ENCODE measurements around the gene MSMO1.

Gene MSMO1

DNA sequence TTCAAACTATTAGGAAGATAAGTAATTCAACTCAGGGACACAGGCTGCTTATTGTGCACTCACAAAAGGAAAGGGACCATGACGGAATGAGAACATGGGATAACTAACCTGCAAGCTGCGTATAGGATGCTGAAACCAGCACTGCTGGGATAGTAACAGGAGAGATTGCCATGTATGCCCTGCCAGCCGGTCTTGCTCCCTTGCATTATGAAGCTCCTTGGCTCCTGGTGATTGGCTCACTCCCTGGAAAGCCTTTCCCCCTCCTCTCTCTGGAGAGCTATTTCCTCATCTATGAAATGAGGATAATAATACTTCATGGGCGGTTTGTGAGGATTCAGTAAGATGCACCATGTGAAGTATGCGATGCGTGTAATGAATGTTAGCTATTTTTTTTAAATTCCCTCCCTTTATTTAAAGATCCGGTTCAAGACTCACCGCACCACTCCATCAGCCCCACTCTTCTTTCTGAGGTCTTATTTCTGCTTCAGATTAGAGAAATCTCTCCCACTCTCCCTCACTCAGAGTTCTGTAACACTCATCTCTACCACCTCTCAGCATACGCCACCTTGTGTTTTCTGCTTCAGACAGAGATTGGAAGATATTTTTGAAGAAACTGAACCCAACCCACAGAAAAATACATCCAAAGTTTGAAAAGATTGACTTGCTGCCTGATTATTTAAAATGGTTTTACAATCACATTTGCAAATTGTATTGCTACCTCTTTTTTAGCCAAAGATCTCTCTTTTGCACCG is 18.4 kb downstream of the MSMO1 start:
- Histone ChIP-seq H3K79me2 (ENCODE audit: control insufficient read depth, low read length) (no peaks in the 10 kb centered on the region), H4K20me1 (ENCODE audit: control insufficient read depth, insufficient read depth, low read depth, low read length) (peaks cover 9% of the 10 kb centered on the region; the same call in 1 of the 2 replicates), H3K9me3 (ENCODE audit: control insufficient read depth, insufficient read depth, low read length) (no peaks in the 10 kb centered on the region), H3K4me3 (ENCODE audit: low read length) (no peak overlapping the region), H3F3A (ENCODE audit: control insufficient read depth, insufficient read depth) (peaks cover 44% of the 10 kb centered on the region), H3K27ac (ENCODE audit: low read depth, low read length) (no peak overlapping the region), H3K4me2 (ENCODE audit: low read length) (no peak overlapping the region), H3K9me2 (replicated peaks; ENCODE audit: control insufficient read depth, low read length) (no peaks in the 10 kb centered on the region), H3K4me1 (ENCODE audit: control insufficient read depth, low read length) (no peaks in the 10 kb centered on the region), H3K27me3 (ENCODE audit: control insufficient read depth, low read length) (no peaks in the 10 kb centered on the region), H3K36me3 (ENCODE audit: control insufficient read depth, low read length) (peaks cover 29% of the 10 kb centered on the region)
- TF ChIP-seq, protein P1, sequence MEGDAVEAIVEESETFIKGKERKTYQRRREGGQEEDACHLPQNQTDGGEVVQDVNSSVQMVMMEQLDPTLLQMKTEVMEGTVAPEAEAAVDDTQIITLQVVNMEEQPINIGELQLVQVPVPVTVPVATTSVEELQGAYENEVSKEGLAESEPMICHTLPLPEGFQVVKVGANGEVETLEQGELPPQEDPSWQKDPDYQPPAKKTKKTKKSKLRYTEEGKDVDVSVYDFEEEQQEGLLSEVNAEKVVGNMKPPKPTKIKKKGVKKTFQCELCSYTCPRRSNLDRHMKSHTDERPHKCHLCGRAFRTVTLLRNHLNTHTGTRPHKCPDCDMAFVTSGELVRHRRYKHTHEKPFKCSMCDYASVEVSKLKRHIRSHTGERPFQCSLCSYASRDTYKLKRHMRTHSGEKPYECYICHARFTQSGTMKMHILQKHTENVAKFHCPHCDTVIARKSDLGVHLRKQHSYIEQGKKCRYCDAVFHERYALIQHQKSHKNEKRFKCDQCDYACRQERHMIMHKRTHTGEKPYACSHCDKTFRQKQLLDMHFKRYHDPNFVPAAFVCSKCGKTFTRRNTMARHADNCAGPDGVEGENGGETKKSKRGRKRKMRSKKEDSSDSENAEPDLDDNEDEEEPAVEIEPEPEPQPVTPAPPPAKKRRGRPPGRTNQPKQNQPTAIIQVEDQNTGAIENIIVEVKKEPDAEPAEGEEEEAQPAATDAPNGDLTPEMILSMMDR (IDR thresholded peaks at IDR 0.05; ENCODE audit: low read depth, low read length, poor library complexity, severe bottlenecking), result peak; percentile 17
- TF ChIP-seq EZH2phosphoT487 (IDR thresholded peaks at IDR 0.05; ENCODE audit: borderline replicate concordance, low read length), result no peak

DNA sequence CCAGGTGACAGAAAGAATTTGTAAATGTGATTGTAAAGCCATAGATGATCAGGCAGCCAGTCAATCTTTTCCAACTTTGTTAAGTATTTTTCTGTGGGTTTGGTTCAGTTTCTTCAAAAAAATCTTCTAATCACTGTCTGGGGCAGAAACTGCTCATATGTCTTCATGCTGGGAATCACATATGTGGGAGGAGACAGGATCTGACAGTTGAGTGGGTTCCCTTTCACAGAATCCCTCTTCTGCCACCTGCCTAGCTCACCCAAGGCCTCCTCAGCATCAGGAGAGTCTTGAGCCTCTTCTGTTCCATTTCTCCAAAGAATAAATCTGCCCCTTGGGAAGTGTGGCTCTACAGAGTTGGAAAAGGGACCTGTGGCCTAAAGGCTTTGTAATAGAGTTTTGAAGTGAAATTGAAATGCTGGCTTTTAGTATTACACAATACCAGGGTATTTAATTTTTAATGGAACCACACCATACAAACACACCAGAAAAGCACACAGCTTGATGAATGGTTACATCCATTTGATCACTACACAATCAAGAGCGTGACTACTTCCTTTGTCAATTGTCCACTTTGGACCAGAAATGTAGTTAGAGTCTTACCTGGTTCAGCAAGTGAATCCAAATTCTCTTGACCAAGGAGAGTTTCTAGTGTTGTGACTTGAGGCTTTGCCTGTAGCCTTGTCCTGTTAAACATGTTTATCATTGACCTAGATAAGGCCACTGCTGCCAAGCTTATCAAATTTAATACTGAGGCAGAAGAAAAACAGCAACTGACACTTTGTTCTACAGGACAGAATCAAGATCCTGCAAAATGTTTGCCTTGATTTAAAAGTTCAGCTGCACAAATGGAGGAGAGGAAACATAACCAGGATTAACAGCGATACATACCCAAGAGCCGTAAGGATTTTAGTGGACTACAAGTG is 20.4 kb downstream of the MSMO1 start:
- no peak overlapping the region for H3K4me2 ChIP-seq (ENCODE audit: low read length)
- TF ChIP-seq, protein P1 (IDR thresholded peaks at IDR 0.05; ENCODE audit: low read depth, low read length, poor library complexity, severe bottlenecking), result no peak
- no peak for TF ChIP-seq EZH2phosphoT487 (IDR thresholded peaks at IDR 0.05; ENCODE audit: borderline replicate concordance, low read length)

GRCh38 chr4:165351359-165352130 is 24.1 kb downstream of the MSMO1 start:
- H3K4me3 ChIP-seq (ENCODE audit: low read length), result no peak overlapping the region
- H3K9me2 ChIP-seq (replicated peaks; ENCODE audit: control insufficient read depth, low read length), result no peaks in the 10 kb centered on the region
- H3K4me2 ChIP-seq (ENCODE audit: low read length), result no peak overlapping the region
- TF ChIP-seq, protein P1 (IDR thresholded peaks at IDR 0.05; ENCODE audit: low read depth, low read length, poor library complexity, severe bottlenecking), result peak; percentile 54
- no peak for TF ChIP-seq EZH2phosphoT487 (IDR thresholded peaks at IDR 0.05; ENCODE audit: borderline replicate concordance, low read length)
- H3K9me3 ChIP-seq (ENCODE audit: control insufficient read depth, insufficient read depth, low read length), result no peaks in the 10 kb centered on the region
- H4K20me1 ChIP-seq (ENCODE audit: control insufficient read depth, insufficient read depth, low read depth, low read length), result no peaks in the 10 kb centered on the region
- no peaks in the 10 kb centered on the region for H3K36me3 ChIP-seq (ENCODE audit: control insufficient read depth, low read length)
- no peaks in the 10 kb centered on the region for H3F3A ChIP-seq (ENCODE audit: control insufficient read depth, insufficient read depth)
- H3K4me1 ChIP-seq (ENCODE audit: control insufficient read depth, low read length), result no peaks in the 10 kb centered on the region
- H3K79me2 ChIP-seq (ENCODE audit: control insufficient read depth, low read length), result no peaks in the 10 kb centered on the region
- H3K27ac ChIP-seq (ENCODE audit: low read depth, low read length), result no peak overlapping the region
- no peaks in the 10 kb centered on the region for H3K27me3 ChIP-seq (ENCODE audit: control insufficient read depth, low read length)

More for the DNA sequence above, 20.4 kb downstream of the MSMO1 start:
- Histone ChIP-seq H4K20me1 (ENCODE audit: control insufficient read depth, insufficient read depth, low read depth, low read length) (0 out of 2 replicates have a peak, but pooled peaks cover 5% of the 10 kb centered on the region), H3F3A (ENCODE audit: control insufficient read depth, insufficient read depth) (peaks cover 25% of the 10 kb centered on the region), H3K4me3 (ENCODE audit: low read length) (no peak overlapping the region), H3K4me1 (ENCODE audit: control insufficient read depth, low read length) (no peaks in the 10 kb centered on the region), H3K9me3 (ENCODE audit: control insufficient read depth, insufficient read depth, low read length) (no peaks in the 10 kb centered on the region), H3K79me2 (ENCODE audit: control insufficient read depth, low read length) (no peaks in the 10 kb centered on the region), H3K27ac (ENCODE audit: low read depth, low read length) (no peak overlapping the region), H3K27me3 (ENCODE audit: control insufficient read depth, low read length) (no peaks in the 10 kb centered on the region), H3K36me3 (ENCODE audit: control insufficient read depth, low read length) (peaks cover 11% of the 10 kb centered on the region), H3K9me2 (replicated peaks; ENCODE audit: control insufficient read depth, low read length) (no peaks in the 10 kb centered on the region)

Measured in DOHH2 (cell line).